Osteocyte (in vitro differentiated cells): Measurements from ENCODE around the gene TYK2. TPM values are rescaled to one million over a fixed set of nuclear protein-coding genes. Genes with fewer than 3 reads are reported as not detected.
"Not testable (repeated sequence)": the region's sequence is repeated elsewhere in the genome, so short reads cannot be mapped to it uniquely, and the experiment has no call there.

Experiments
- DNase-seq: peaks from one replicate; pipeline ENCODE4 v3.0.0; 2021; ENCODE audit warnings: mixed read lengths; ENCODE audit not compliant: unreplicated experiment; ENCODE audit errors: extremely low spot score
- H3K27ac Mint-ChIP-seq: one replicate; pipeline ENCODE4 v1.8.0; 2021; ENCODE audit warnings: mild to moderate bottlenecking, mixed read lengths; ENCODE audit not compliant: unreplicated experiment
- H3K27me3 Mint-ChIP-seq: one replicate; pipeline ENCODE4 v1.8.0; 2021; ENCODE audit warnings: mixed read lengths; ENCODE audit not compliant: unreplicated experiment
- H3K36me3 Mint-ChIP-seq: one replicate; pipeline ENCODE4 v1.8.0; 2021; ENCODE audit warnings: mixed read lengths; ENCODE audit not compliant: unreplicated experiment
- H3K4me1 Mint-ChIP-seq: one replicate; pipeline ENCODE4 v1.8.0; 2021; ENCODE audit warnings: mixed read lengths; ENCODE audit not compliant: unreplicated experiment
- H3K4me3 Mint-ChIP-seq: one replicate; pipeline ENCODE4 v1.8.0; 2021; ENCODE audit warnings: mild to moderate bottlenecking, moderate library complexity, mixed read lengths; ENCODE audit not compliant: unreplicated experiment
- H3K9me3 Mint-ChIP-seq: one replicate; pipeline ENCODE4 v1.8.0; 2021; ENCODE audit warnings: mixed read lengths; ENCODE audit not compliant: unreplicated experiment
- total RNA-seq: library from RNA; stranded (reverse); gene quantifications from 2 replicates; pipeline ENCODE4 v1.2.1, GENCODE V29; 2021
- TF ChIP-seq, protein P1 (sequence below): fragments of 200-600 bp; sonication (generic); IDR thresholded peaks from 2 replicates; pipeline ENCODE4 v1.5.0; 2021; ENCODE audit warnings: antibody characterized with exemption, mild to moderate bottlenecking, moderate library complexity

TYK2 gene
- total RNA-seq, 1 donor from 2014 or later: 136 TPM

DNA sequence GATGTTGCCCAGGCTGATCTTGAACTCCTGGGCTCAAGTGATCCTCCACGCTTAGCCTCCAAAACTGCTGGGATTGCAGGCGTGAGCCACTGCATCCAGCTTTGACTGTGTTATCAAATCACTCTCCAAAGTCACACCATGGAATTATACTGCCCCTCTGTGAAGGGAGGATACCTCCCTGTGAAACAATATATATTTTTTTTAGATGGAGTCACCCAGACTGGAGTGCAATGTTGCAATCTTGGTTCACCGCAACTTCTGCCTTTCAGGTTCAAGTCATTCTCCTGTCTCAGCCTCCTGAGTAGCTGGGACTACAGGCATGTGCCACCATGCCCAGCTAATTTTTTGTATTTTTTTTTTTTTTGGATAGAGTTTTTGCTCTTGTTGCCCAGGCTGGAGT lies 7.7 kb downstream of the TYK2 start:
- TF ChIP-seq, protein P1, sequence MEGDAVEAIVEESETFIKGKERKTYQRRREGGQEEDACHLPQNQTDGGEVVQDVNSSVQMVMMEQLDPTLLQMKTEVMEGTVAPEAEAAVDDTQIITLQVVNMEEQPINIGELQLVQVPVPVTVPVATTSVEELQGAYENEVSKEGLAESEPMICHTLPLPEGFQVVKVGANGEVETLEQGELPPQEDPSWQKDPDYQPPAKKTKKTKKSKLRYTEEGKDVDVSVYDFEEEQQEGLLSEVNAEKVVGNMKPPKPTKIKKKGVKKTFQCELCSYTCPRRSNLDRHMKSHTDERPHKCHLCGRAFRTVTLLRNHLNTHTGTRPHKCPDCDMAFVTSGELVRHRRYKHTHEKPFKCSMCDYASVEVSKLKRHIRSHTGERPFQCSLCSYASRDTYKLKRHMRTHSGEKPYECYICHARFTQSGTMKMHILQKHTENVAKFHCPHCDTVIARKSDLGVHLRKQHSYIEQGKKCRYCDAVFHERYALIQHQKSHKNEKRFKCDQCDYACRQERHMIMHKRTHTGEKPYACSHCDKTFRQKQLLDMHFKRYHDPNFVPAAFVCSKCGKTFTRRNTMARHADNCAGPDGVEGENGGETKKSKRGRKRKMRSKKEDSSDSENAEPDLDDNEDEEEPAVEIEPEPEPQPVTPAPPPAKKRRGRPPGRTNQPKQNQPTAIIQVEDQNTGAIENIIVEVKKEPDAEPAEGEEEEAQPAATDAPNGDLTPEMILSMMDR: no peak
- DNase-seq: no peak
- Mint-ChIP-seq H3K4me1 (no peaks in the 10 kb centered on the region), H3K27me3 (no peaks in the 10 kb centered on the region), H3K4me3 (no peak overlapping the region), H3K27ac (no peak overlapping the region), H3K9me3 (no peaks in the 10 kb centered on the region), H3K36me3 (peaks cover 29% of the 10 kb centered on the region)

- Mint-ChIP-seq H3K4me1 (no peaks in the 10 kb centered on the region), H3K9me3 (no peaks in the 10 kb centered on the region), H3K27ac (no peak overlapping the region), H3K27me3 (no peaks in the 10 kb centered on the region), H3K4me3 (no peak overlapping the region), H3K36me3 (peaks cover 31% of the 10 kb centered on the region)
- TF ChIP-seq, protein P1: no peak
- DNase-seq: no peak
Measured at GRCh38 chr19:10368101-10368803, 12.1 kb downstream of the TYK2 start.

- not testable (repeated sequence) for H3K27me3 Mint-ChIP-seq
- peaks cover 33% of the 10 kb centered on the region for H3K36me3 Mint-ChIP-seq
Measured at GRCh38 chr19:10366950-10367512, 13.3 kb downstream of the TYK2 start.

GRCh38 chr19:10365518-10365917 lies 14.9 kb downstream of the TYK2 start:
- Mint-ChIP-seq H3K27ac (no peak overlapping the region), H3K36me3 (peaks cover 34% of the 10 kb centered on the region), H3K4me3 (no peak overlapping the region), H3K9me3 (no peaks in the 10 kb centered on the region), H3K27me3 (no peaks in the 10 kb centered on the region), H3K4me1 (no peaks in the 10 kb centered on the region)
- TF ChIP-seq, protein P1: no peak
- no peak for DNase-seq

More at GRCh38 chr19:10366950-10367512, 13.3 kb downstream of the TYK2 start:
- H3K27ac Mint-ChIP-seq, H3K4me3 Mint-ChIP-seq, H3K4me1 Mint-ChIP-seq, H3K9me3 Mint-ChIP-seq, DNase-seq: not testable (repeated sequence)

- DNase-seq: no peak
- Mint-ChIP-seq H3K9me3 (no peaks in the 10 kb centered on the region), H3K4me3 (no peak overlapping the region), H3K27me3 (no peaks in the 10 kb centered on the region), H3K36me3 (peaks cover 28% of the 10 kb centered on the region), H3K4me1 (no peaks in the 10 kb centered on the region), H3K27ac (no peak overlapping the region)
- TF ChIP-seq, protein P1: no peak
Measured at GRCh38 chr19:10364644-10365043, 15.7 kb downstream of the TYK2 start.
